ENCODE measurements around the gene UBR3. TPM values are rescaled to one million over a fixed set of nuclear protein-coding genes. Genes with fewer than 3 reads are reported as not detected.

The UBR3 gene
- total and polyA plus RNA-seq, 12 donors: 21.0 to 146 (median 115) TPM

- DNase-seq (no peak), ATAC-seq (no peak)
- Histone ChIP-seq H3K27me3 (no peaks in the 10 kb centered on the region), H3K36me3 (peaks cover 0 to 60% (median 13%) of the 10 kb centered on the region in 9 donors), H3K4me1 (no peaks in the 10 kb centered on the region), H3K27ac (no peak overlapping the region), H3K9me3 (peaks cover 0 to 15% (median 0%) of the 10 kb centered on the region in 11 donors), H3K4me3 (no peak overlapping the region)
- no peak for TF ChIP-seq CTCF (IDR thresholded peaks at IDR 0.05)
- intact Hi-C loops (cut with DNase I): no loop called here
Measured at GRCh38 chr2:170029551-170029950, 202.3 kb downstream of the UBR3 start.

GRCh38 chr2:170030040-170030439 lies 202.8 kb downstream of the UBR3 start:
- ATAC-seq: no peak
- no peak overlapping the region for H3K4me3 ChIP-seq
- no peak overlapping the region for H3K27ac ChIP-seq
- no peak for DNase-seq
- H3K4me1 ChIP-seq: no peaks in the 10 kb centered on the region
- intact Hi-C loops (cut with DNase I): no loop called here
- WGBS, 2 donors: 78 to 87% methylated on average over 2 of the region's 2 CpGs
- H3K27me3 ChIP-seq: no peaks in the 10 kb centered on the region
- no peak for TF ChIP-seq CTCF (IDR thresholded peaks at IDR 0.05)
- peaks cover 0 to 15% (median 0%) of the 10 kb centered on the region in 11 donors for H3K9me3 ChIP-seq
- peaks cover 0 to 58% (median 13%) of the 10 kb centered on the region in 9 donors for H3K36me3 ChIP-seq

- no peak for ATAC-seq
- TF ChIP-seq CTCF (IDR thresholded peaks at IDR 0.05): no peak
- no peaks in the 10 kb centered on the region for H3K4me1 ChIP-seq
- WGBS, 2 donors: 100% methylated on average over 1 of the region's 1 CpG
- H3K27me3 ChIP-seq: no peaks in the 10 kb centered on the region
- DNase-seq: no peak
- intact Hi-C loops (cut with DNase I): no loop called here
- peaks cover 0 to 15% (median 0%) of the 10 kb centered on the region in 11 donors for H3K9me3 ChIP-seq
- no peak overlapping the region for H3K4me3 ChIP-seq
- H3K27ac ChIP-seq: no peak overlapping the region
- H3K36me3 ChIP-seq: peaks cover 0 to 57% (median 13%) of the 10 kb centered on the region in 9 donors
Measured at GRCh38 chr2:170031288-170031687, 204.0 kb downstream of the UBR3 start.

GRCh38 chr2:170034596-170034995 lies 207.3 kb downstream of the UBR3 start:
- Histone ChIP-seq H3K27me3 (no peaks in the 10 kb centered on the region), H3K4me3 (no peak overlapping the region), H3K9me3 (peaks cover 0 to 15% (median 0%) of the 10 kb centered on the region in 11 donors), H3K4me1 (no peaks in the 10 kb centered on the region), H3K36me3 (peaks cover 0 to 45% (median 8%) of the 10 kb centered on the region in 9 donors), H3K27ac (no peak overlapping the region)
- ATAC-seq (no peak), DNase-seq (no peak)
- WGBS, 2 donors: 70 to 74% methylated on average over 4 of the region's 4 CpGs
- intact Hi-C loops (cut with DNase I): no loop called here
- no peak for TF ChIP-seq CTCF (IDR thresholded peaks at IDR 0.05)

Data from heart right ventricle (tissue), 16 donors.